ENCODE data around the gene MISP3.
"Not testable (repeated sequence)": the region's sequence is repeated elsewhere in the genome, so short reads cannot be mapped to it uniquely, and the experiment has no call there.

The MISP3 gene

GRCh38 chr19:14030997-14031718 lies 41.4 kb upstream of the MISP3 start:
- TF ChIP-seq MYC (IDR thresholded peaks at IDR 0.05; ENCODE audit: low read depth, low read length) (no peak), POLR2A (IDR thresholded peaks at IDR 0.05; ENCODE audit: extremely low read depth, insufficient read length) (no peak), MAX (IDR thresholded peaks at IDR 0.05; ENCODE audit: low read depth, low read length) (no peak), CTCF (IDR thresholded peaks at IDR 0.05; ENCODE audit: low read depth, low read length) (no peak)
- DNase-seq (ENCODE audit: low read depth): no peak
- peak overlapping the region; percentile 69 for H3K4me3 ChIP-seq (ENCODE audit: low read depth, low read length)

GRCh38 chr19:14031719-14032480 lies 40.7 kb upstream of the MISP3 start, which contains the start of gene IL27RA:
IL27RA (plus strand) TSS chr19:14031762; CDS start chr19:14031873, 111 bp downstream.
- TF ChIP-seq CTCF (IDR thresholded peaks at IDR 0.05; ENCODE audit: low read depth, low read length) (peak; percentile 75), MYC (IDR thresholded peaks at IDR 0.05; ENCODE audit: low read depth, low read length) (peak; percentile 22; the same call in 1 of the 2 replicates), POLR2A (IDR thresholded peaks at IDR 0.05; ENCODE audit: extremely low read depth, insufficient read length) (peak; percentile 58), MAX (IDR thresholded peaks at IDR 0.05; ENCODE audit: low read depth, low read length) (no peak)
- DNase-seq (ENCODE audit: low read depth): peak; percentile 86
- peak within 1 kb of the TSS; percentile 69 for H3K4me3 ChIP-seq (ENCODE audit: low read depth, low read length)

- no peak overlapping the region for H3K4me3 ChIP-seq (ENCODE audit: low read depth, low read length)
- TF ChIP-seq POLR2A (IDR thresholded peaks at IDR 0.05; ENCODE audit: extremely low read depth, insufficient read length): no peak
- TF ChIP-seq CTCF (IDR thresholded peaks at IDR 0.05; ENCODE audit: low read depth, low read length): no peak
- TF ChIP-seq MYC (IDR thresholded peaks at IDR 0.05; ENCODE audit: low read depth, low read length): no peak
- TF ChIP-seq MAX (IDR thresholded peaks at IDR 0.05; ENCODE audit: low read depth, low read length): no peak
- no peak for DNase-seq (ENCODE audit: low read depth)
These were observed 38.6 kb upstream of the MISP3 start for GRCh38 chr19:14033946-14034345.

GRCh38 chr19:14035159-14035558 lies 37.4 kb upstream of the MISP3 start:
- DNase-seq (ENCODE audit: low read depth); H3K4me3 ChIP-seq (ENCODE audit: low read depth, low read length): not testable (repeated sequence)

- no peak overlapping the region for H3K4me3 ChIP-seq (ENCODE audit: low read depth, low read length)
- no peak for DNase-seq (ENCODE audit: low read depth)
- no peak for TF ChIP-seq MYC (IDR thresholded peaks at IDR 0.05; ENCODE audit: low read depth, low read length)
- no peak for TF ChIP-seq POLR2A (IDR thresholded peaks at IDR 0.05; ENCODE audit: extremely low read depth, insufficient read length)
- TF ChIP-seq CTCF (IDR thresholded peaks at IDR 0.05; ENCODE audit: low read depth, low read length): no peak
- TF ChIP-seq MAX (IDR thresholded peaks at IDR 0.05; ENCODE audit: low read depth, low read length): no peak
These were observed 36.9 kb upstream of the MISP3 start for GRCh38 chr19:14035706-14036105.

- no peak for TF ChIP-seq MYC (IDR thresholded peaks at IDR 0.05; ENCODE audit: low read depth, low read length)
- TF ChIP-seq MAX (IDR thresholded peaks at IDR 0.05; ENCODE audit: low read depth, low read length): no peak
- TF ChIP-seq POLR2A (IDR thresholded peaks at IDR 0.05; ENCODE audit: extremely low read depth, insufficient read length): no peak
- TF ChIP-seq CTCF (IDR thresholded peaks at IDR 0.05; ENCODE audit: low read depth, low read length): no peak
- H3K4me3 ChIP-seq (ENCODE audit: low read depth, low read length): no peak overlapping the region
- no peak for DNase-seq (ENCODE audit: low read depth)
These were observed 33.4 kb upstream of the MISP3 start for GRCh38 chr19:14039181-14039580.
